Peyer's patch (tissue), 4 donors: ENCODE data around the gene SORL1-AS1.
"Not testable (repeated sequence)": the region's sequence is repeated elsewhere in the genome, so short reads cannot be mapped to it uniquely, and the experiment has no call there.

ENCODE experiments used
- DNase-seq, 3 donors: peaks; one replicate each; pipeline ENCODE4 v3.0.0-alpha.2; 2017 to 2019
- H3K27ac ChIP-seq, 4 donors: fragments of 200-600 bp; sonication (generic); one replicate each; pipeline ENCODE4 v1.5.1; 2016 to 2019
- H3K27me3 ChIP-seq, 2 donors: fragments of 200-600 bp; sonication (generic); one replicate each; pipeline ENCODE4 v1.5.1; 2019
- H3K36me3 ChIP-seq, 3 donors: fragments of 200-600 bp; sonication (generic); one replicate each; pipeline ENCODE4 v1.5.1; 2016 to 2019
- H3K4me1 ChIP-seq, 4 donors: fragments of 200-600 bp; sonication (generic); one replicate each; pipeline ENCODE4 v1.5.1; 2016 to 2019
- H3K4me3 ChIP-seq, 4 donors: fragments of 200-600 bp; sonication (generic); 1 replicate in 3 of 4; 2 replicates in 1 of 4; pipeline ENCODE4 v1.5.1; 2016 to 2019; ENCODE audit warnings: mild to moderate bottlenecking in 1 of 4
- H3K9me3 ChIP-seq, 4 donors: fragments of 200-600 bp; sonication (generic); one replicate each; pipeline ENCODE4 v1.5.1; 2016 to 2019; ENCODE audit warnings: mild to moderate bottlenecking in 1 of 4
- POLR2A ChIP-seq, 2 donors: fragments of 450-650 bp; IDR thresholded peaks; one replicate each; pipeline ENCODE4 v1.5.1; 2017; ENCODE audit warnings: antibody characterized with exemption in 2 of 2, mild to moderate bottlenecking in 2 of 2, moderate library complexity in 2 of 2
- TF ChIP-seq, protein P1 (sequence below), 6 experiments: fragments of 450-650 bp in 4 of 6; fragments of 200-600 bp in 2 of 6; sonication (generic) in 1 of 6; IDR thresholded peaks; one replicate each; pipeline ENCODE4 v1.5.1; 2017 to 2019; ENCODE audit warnings: antibody characterized with exemption in 6 of 6, mild to moderate bottlenecking in 3 of 6, moderate library complexity in 1 of 6

Gene SORL1-AS1

DNA sequence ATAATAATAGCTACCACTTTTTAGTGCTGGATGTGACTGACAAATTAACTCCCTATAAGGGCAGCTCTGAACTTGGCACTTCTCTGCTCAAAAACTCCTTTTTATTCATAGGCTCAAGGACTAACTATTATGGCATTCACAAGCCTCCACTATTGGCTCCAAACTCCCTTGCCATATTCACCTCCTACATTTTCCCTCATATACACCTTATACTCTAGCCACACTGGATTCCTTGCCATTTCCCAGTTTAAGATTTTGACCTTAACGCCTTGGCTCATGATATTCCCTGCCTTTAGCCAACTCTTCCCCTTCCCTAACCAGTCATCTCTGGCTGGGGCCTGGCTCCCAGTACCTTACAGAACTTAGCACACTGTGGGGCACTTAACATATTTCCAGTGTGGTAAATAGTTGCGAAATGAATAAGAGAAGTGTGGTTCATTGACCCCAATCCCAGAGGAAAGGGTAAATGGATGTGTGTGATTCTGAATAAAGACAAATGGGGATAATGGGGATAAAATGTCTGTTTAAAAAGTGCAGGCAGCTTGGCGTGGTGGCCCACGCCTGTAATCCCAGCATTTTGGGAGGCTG is 40.7 kb downstream of the SORL1-AS1 start:
- Histone ChIP-seq H3K9me3 (no peaks in the 10 kb centered on the region), H3K4me1 (peaks cover 0 to 15% (median 0%) of the 10 kb centered on the region in 4 donors), H3K36me3 (no peaks in the 10 kb centered on the region), H3K27ac (no peak overlapping the region), H3K4me3 (no peak overlapping the region), H3K27me3 (no peaks in the 10 kb centered on the region)
- no peak for DNase-seq
- TF ChIP-seq, protein P1, sequence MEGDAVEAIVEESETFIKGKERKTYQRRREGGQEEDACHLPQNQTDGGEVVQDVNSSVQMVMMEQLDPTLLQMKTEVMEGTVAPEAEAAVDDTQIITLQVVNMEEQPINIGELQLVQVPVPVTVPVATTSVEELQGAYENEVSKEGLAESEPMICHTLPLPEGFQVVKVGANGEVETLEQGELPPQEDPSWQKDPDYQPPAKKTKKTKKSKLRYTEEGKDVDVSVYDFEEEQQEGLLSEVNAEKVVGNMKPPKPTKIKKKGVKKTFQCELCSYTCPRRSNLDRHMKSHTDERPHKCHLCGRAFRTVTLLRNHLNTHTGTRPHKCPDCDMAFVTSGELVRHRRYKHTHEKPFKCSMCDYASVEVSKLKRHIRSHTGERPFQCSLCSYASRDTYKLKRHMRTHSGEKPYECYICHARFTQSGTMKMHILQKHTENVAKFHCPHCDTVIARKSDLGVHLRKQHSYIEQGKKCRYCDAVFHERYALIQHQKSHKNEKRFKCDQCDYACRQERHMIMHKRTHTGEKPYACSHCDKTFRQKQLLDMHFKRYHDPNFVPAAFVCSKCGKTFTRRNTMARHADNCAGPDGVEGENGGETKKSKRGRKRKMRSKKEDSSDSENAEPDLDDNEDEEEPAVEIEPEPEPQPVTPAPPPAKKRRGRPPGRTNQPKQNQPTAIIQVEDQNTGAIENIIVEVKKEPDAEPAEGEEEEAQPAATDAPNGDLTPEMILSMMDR (IDR thresholded peaks at IDR 0.05) = no peak
- TF ChIP-seq POLR2A (IDR thresholded peaks at IDR 0.05) = no peak

DNA sequence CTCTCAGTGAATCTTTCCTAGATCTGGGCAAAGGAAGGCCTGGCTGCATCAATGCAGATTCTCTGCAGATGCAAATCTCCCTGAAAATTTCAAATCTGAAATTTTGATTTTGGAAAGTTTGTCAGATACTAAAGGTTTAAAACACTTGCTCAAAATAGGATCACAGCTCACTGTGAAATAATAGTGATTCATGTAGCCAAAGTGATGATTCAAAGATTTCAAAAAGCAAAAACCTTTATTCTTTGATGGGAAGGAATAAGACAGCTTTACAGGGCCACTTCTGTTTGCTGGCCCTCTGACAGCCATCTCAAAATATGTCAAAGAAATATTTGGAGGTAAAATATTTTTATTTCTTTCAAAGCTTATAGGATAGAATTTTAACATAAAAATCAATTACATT is 41.4 kb downstream of the SORL1-AS1 start:
- not testable (repeated sequence) for H3K4me3 ChIP-seq, H3K27ac ChIP-seq, H3K36me3 ChIP-seq, H3K4me1 ChIP-seq, H3K9me3 ChIP-seq, H3K27me3 ChIP-seq, DNase-seq

DNA sequence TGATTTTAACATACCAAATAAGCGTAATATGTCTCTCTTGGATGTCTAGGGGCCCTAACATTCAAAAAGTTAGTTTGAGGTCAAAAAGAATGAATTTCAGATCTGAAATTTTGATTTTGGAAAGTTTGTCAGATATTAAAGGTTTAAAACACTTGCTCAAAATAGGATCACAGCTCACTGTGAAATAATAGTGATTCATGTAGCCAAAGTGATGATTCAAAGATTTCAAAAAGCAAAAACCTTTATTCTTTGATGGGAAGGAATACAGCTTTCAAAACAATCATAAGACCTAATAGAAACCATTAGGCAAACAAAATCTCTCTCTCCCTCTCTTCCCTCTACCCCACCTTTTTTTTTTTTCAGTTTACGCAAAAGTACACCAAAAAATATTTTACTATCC is 42.7 kb downstream of the SORL1-AS1 start:
- H3K9me3 ChIP-seq, H3K36me3 ChIP-seq: not testable (repeated sequence)

DNA sequence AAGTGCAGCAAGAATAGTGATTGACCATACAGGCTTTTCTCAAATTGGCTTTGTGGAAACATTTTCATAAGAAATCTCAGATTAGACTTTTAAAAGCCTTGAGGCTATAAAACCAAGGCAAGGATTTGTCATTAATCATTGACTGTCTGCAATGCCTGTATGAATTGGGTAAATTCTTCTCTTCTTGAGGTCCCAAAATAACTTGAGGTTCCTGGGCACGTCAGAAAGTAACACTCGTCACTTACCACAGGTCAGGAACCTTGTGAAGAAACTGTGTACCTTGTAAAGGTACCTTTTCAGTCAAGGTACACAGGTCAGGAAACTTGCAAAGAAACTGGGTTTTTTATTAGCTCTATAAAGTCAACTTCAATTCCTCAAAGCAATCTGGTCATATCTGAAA is 43.9 kb downstream of the SORL1-AS1 start:
- TF ChIP-seq POLR2A (IDR thresholded peaks at IDR 0.05) = no peak
- TF ChIP-seq, protein P1 (IDR thresholded peaks at IDR 0.05) = no peak
- H3K27ac ChIP-seq = no peak overlapping the region
- no peaks in the 10 kb centered on the region for H3K36me3 ChIP-seq
- H3K27me3 ChIP-seq = no peaks in the 10 kb centered on the region
- H3K4me1 ChIP-seq = no peaks in the 10 kb centered on the region
- H3K9me3 ChIP-seq = no peaks in the 10 kb centered on the region
- DNase-seq = no peak
- H3K4me3 ChIP-seq = no peak overlapping the region

More for the DNA sequence above, 42.7 kb downstream of the SORL1-AS1 start:
- not testable (repeated sequence) for H3K4me1 ChIP-seq, DNase-seq, H3K27ac ChIP-seq, H3K4me3 ChIP-seq, H3K27me3 ChIP-seq

DNA sequence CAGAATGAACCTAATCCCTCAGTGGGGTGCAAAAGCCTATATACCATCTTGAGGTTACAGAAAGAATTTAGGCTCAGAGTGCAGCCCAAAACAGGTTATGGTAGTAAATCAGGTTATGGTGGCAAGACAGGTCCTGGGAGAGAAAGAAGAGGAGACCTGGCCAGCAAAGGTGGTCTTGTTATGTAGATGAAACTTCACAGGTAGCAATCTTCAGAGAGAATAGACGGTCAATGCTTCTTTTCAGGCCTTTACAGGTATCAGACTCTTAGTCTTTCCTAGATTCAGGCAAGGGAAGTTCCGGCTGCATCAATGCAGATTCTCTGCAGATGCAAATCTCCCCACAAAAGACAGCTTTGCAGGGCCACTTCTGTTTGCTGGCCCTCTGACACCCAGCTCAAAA is 46.5 kb downstream of the SORL1-AS1 start:
- no peaks in the 10 kb centered on the region for H3K27me3 ChIP-seq
- H3K9me3 ChIP-seq = no peaks in the 10 kb centered on the region
- H3K4me1 ChIP-seq = no peaks in the 10 kb centered on the region
- no peak for DNase-seq
- H3K27ac ChIP-seq = no peak overlapping the region
- H3K36me3 ChIP-seq = no peaks in the 10 kb centered on the region
- H3K4me3 ChIP-seq = no peak overlapping the region
- TF ChIP-seq POLR2A (IDR thresholded peaks at IDR 0.05) = no peak
- TF ChIP-seq, protein P1 (IDR thresholded peaks at IDR 0.05) = no peak

DNA sequence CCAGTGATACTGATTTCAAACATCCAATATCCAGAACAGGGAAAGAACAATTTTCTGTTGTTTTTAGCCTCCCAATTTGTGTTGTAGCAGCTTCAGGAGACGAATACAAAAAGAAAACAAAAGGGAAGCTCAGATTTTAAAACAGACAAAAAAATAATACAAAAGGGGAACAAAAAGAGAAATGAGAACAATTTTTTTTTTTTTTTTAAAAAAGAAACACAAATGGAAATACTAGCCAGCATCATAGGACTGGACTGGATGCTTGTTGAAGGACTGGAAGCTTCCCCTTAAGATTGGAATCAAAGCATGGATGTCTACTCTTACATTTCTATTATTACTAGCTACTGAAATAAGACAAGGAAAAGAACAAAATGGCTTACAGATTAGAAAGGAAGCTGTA is 47.1 kb downstream of the SORL1-AS1 start:
- Histone ChIP-seq H3K27me3 (no peaks in the 10 kb centered on the region), H3K36me3 (no peaks in the 10 kb centered on the region), H3K4me1 (no peaks in the 10 kb centered on the region), H3K27ac (no peak overlapping the region), H3K9me3 (no peaks in the 10 kb centered on the region), H3K4me3 (no peak overlapping the region)
- no peak for DNase-seq
- TF ChIP-seq, protein P1 (IDR thresholded peaks at IDR 0.05) = no peak
- TF ChIP-seq POLR2A (IDR thresholded peaks at IDR 0.05) = no peak

DNA sequence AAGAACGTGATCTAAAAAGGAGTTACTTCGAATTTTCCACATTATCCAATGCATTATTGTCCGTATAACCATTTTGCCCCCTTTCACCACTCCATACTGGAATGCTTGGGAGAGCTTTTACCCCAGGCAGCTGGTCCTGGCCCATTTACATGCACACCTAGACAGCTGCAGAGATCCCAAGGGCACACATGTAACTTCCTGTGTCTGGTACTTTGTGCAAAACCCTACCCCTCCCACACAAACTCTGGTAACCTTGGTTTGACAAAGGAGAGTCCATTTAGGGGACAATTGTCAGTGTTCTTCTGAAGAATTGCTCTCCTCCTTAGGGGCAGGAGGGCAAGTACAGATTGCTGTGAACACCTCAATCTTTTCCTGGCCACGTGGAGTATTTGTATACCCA is 58.0 kb downstream of the SORL1-AS1 start:
- peaks cover 0 to 13% (median 0%) of the 10 kb centered on the region in 4 donors for H3K4me1 ChIP-seq
- TF ChIP-seq, protein P1 (IDR thresholded peaks at IDR 0.05) = no peak
- TF ChIP-seq POLR2A (IDR thresholded peaks at IDR 0.05) = no peak
- H3K36me3 ChIP-seq = no peaks in the 10 kb centered on the region
- no peak overlapping the region for H3K4me3 ChIP-seq
- no peaks in the 10 kb centered on the region for H3K27me3 ChIP-seq
- H3K27ac ChIP-seq = no peak overlapping the region
- no peaks in the 10 kb centered on the region for H3K9me3 ChIP-seq
- DNase-seq = no peak
